SH-SY5Y (cell line): ENCODE measurements around the gene DNAH1.

Experiments
- GATA2 ChIP-seq: IDR thresholded peaks from 2 replicates; pipeline ENCODE4 v1.6.1; 2011; ENCODE audit warnings: mild to moderate bottlenecking, low read depth, low read length
- GATA3 ChIP-seq: IDR thresholded peaks from 2 replicates; pipeline ENCODE4 v1.6.1; 2011; ENCODE audit warnings: low read depth, mild to moderate bottlenecking, low read length, moderate library complexity

The DNAH1 gene

DNA sequence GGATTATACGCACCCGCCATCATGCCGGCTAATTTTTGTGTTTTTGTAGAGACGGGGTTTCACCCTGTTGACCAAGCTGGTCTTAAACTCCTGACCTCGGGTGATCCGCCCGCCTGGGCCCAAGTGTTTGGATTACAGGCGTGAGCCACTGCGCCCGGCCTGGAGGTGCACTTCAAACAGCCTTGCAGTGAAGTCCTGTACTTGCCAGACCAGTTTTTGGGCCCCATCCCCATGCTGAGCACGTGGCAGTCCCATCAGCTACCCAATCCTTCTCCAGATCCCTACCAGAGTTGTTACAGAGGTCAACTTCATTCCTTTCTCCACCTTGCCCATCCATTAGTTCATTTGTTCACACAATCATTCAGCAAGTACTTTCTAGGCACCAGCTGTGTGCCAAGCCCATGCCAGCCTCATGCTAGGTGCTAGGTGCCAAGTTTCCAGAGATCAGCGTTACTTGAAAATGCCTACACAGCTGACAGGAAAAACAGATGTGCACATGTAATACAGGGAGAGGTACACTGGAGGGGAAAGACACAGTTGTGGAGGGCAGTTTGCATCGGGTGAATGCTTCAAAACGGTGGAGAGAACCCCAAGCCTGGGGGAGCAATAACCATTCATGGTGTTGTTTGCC lies 2.2 kb downstream of the DNAH1 start:
- TF ChIP-seq GATA3 (no peak), GATA2 (no peak)

DNA sequence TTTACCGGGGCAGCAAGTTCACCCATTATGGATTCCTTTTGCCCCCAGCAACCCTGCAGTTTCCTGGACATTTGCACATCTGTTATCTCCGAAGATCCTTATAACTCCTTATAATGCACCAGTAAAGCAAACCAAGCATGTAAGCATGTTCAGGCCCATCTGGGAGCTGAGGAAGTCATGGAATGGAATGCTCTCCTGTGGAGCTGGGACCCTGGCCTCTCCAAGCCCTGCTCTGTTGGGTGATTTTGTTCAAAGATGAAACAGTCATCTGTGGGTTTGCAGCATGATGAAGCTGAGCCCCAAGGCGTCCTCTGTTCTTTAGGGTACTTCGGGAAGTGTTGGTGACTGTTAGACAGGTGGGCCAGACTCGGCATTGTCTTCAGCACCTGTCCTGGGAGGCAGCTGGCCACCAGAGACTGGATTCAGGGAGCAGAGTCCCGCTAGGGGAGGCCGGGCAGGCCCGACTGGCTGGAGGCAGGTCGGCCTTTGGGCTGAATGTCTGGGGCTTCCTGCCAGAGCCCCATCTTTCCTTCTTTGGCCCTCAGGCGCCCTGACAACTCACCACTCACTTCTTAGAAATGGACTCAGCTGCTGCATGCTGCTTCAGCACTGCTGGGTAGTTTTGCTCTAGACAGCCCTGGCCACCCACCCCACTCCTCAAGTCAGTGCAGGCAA lies 3.9 kb downstream of the DNAH1 start:
- TF ChIP-seq GATA2 = no peak
- TF ChIP-seq GATA3 = no peak

DNA sequence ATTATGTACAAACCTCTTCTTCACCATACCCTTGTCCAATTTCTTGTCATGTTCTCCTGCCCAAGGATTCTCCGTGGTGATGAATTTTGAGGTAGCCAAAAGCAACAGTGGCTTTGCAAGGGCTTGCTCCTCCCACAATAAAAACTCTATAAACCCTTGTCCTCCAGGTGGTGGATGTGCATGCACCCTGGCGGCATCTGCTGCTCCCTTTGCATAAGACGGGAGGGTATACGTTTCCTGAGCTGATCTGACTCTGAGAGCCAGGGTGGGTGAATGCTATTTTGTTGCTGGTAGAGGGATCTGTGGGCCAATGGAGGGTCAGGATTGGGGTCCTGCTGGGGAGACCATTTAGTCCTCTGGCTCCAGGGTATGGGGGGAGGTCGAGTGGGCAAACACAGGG lies 5.4 kb downstream of the DNAH1 start:
- no peak for TF ChIP-seq GATA2
- no peak for TF ChIP-seq GATA3

DNA sequence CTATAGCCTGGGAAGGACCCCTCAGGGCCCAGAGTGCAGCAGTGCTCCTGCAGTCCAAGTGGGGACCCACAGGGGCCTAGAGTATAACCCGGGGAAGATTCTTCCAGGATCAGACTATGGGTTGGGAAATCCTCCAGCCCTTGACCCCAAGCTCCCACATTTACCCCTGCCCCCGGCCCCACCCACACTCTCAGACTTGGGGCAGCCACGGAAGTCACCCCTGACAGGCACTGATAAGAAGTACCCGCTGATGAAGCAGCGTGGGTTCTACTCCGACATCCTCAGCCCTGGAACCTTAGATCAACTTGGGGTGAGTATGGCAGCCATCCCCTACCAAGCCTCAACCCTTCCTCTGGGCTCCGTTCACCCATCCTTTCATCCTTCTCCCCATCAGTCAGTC lies 6.3 kb downstream of the DNAH1 start:
- TF ChIP-seq GATA2 (no peak), GATA3 (no peak)

DNA sequence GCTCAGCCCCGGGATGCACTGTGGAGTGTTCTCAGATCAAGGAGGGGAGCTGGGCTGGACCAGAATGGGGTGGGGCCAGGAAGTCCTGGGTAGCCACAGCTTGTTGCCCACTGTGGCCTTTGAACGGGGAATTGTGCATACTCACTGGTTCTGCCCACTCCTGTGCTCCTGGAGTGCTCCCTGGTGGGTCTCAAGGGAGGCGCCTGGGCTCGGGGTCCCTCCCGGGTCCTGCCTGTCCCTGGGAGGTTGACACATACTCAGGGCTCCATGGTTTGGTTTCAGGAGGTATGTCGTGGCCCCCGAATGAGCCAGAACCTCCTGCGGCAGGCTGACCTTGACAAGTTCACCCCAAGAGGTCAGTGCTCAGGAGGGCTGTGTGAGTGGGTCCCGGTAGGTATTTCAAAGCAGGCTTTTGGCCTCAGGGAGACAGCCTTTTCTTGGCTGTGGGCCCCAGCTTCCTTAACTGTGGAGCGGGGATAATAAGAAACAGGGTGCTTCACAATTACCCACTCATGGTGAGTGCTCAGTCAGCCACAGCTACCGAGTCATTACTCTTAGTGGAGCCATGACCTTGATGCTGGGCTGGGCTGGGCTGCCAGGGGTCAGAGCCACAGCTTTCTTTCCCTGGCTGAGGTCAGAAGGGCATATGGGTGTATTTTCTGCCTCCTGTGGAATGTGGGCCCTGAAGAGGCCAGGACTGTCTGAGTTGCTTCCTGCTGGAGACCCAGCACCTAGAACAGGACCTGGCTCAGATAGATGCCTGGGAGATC lies 7.6 kb downstream of the DNAH1 start:
- TF ChIP-seq GATA2 = no peak
- no peak for TF ChIP-seq GATA3

- TF ChIP-seq GATA2 = no peak
- TF ChIP-seq GATA3 = no peak
Observed at GRCh38 chr3:52324676-52325075, 8.6 kb downstream of the DNAH1 start.

DNA sequence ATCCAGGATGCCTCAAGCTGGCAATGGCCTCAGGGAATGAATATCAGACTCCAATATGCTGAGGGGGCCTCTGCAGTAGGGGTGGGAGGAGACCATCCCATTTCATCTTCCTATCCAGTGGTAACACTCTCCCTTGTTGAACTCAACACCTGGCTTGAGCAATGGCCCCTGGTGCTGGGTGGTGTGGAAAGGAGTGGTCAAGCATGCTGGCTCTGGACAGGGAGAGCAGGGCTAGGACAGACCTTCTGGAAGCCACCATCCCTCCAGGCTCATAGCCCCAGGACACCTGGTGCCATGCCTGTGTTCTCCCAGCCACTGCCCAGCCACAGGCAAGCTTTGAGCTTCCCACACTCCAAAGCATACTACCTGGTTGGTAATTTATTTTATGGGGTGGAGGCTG lies 9.6 kb downstream of the DNAH1 start:
- no peak for TF ChIP-seq GATA2

DNA sequence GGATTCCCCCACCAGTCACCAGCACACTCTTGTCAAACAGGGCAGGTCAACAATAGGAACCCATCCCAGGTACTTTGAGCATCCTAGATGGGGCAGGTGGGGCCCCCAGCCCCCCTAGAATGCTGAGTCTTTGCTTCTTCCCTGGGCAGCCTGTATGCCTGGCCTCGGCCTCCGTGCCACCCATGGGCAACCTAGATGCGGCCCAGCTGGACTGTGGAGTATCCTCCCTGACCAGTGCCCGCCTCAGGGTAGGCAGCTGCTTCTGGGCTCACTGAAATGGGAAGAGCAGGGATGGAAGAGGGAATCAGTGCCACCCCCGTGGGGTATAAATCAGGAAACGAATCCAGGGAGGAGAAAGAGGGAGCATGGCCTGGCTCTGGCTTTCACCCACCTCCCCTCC lies 10.9 kb downstream of the DNAH1 start:
- TF ChIP-seq GATA2 (no peak), GATA3 (no peak)

- TF ChIP-seq GATA3 (no peak), GATA2 (no peak)
Observed at GRCh38 chr3:52327486-52328290, 11.6 kb downstream of the DNAH1 start.

GRCh38 chr3:52328536-52329080 lies 12.5 kb downstream of the DNAH1 start:
- no peak for TF ChIP-seq GATA3
- TF ChIP-seq GATA2 = no peak

DNA sequence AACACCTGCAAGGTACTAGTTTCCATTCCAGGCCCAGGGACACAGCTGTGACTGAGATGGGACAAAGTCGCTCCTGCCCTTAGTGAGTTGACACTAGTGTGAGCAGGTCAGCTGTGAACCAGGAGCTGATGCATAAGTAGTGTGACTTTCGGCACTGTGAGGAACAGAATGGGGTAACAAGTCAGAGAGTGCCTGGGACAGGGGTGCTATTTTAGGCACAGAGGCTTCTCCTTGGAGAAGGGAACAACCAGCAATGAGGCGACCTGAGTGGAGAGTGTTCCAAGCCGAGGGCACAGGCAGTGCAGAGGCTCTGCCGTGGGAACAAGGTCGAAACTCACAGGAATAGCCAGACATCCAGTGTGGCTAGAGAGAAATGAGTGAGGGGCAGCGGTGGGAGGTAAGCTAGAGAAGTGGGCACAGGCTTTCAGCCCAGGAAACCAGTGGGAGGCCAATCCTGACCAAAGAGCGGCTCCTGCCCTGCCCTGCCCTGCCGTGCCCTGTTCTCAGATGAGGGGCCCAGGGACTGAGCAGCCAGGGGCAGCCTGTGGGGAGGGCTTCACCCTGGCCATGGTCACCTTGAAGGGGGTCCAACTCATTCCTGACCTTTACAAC lies 14.2 kb downstream of the DNAH1 start:
- TF ChIP-seq GATA2 (no peak), GATA3 (no peak)

DNA sequence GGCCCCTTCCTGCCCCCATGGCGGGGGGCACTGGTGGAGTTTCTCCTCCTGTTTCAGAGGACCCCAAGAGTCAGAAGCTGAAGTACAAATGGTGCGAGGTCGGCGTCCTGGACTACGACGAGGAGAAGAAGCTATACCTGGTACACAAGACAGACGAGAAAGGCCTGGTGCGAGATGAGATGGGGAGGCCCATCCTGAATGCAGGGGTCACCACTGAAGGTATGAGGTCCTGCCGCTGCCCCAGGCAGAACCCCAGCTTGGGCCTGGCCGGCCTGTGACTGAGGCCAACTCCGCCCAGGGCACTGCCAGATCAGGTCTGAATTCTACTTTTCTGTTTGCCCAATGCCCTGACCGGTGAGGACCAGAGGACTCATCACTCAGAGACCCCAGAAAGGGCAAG lies 15.0 kb downstream of the DNAH1 start:
- TF ChIP-seq GATA3 = no peak

GRCh38 chr3:52331906-52332305 lies 15.8 kb downstream of the DNAH1 start:
- TF ChIP-seq GATA2 = no peak
- no peak for TF ChIP-seq GATA3

- no peak for TF ChIP-seq GATA2
Observed at GRCh38 chr3:52333869-52334557, 17.9 kb downstream of the DNAH1 start.
